K562 (cell line): ENCODE results near the gene ARHGAP9. TPM values are rescaled to one million over a fixed set of nuclear protein-coding genes. Genes with fewer than 3 reads are reported as not detected.

Source experiments
- CBX8 ChIP-seq: fragments of 200-600 bp; sonication (generic); IDR thresholded peaks from 2 replicates; pipeline ENCODE4 v1.6.1; 2012; ENCODE audit warnings: borderline replicate concordance, mixed run types, low read depth, mild to moderate bottlenecking, moderate library complexity, mixed read lengths, low read length, control low read depth, inconsistent platforms; ENCODE audit not compliant: poor library complexity, severe bottlenecking; ENCODE audit errors: extremely low read depth
- CREM ChIP-seq: IDR thresholded peaks from 2 replicates; pipeline ENCODE4 v1.6.1; 2014; ENCODE audit warnings: antibody characterized with exemption, low read depth
- E4F1 ChIP-seq: fragments of 250-450 bp; sonication (Bioruptor Pico); IDR thresholded peaks from 2 replicates; pipeline ENCODE4 v1.5.0; 2021; ENCODE audit warnings: mild to moderate bottlenecking, borderline replicate concordance
- EGR1 ChIP-seq: fragments of 450-650 bp; conservative IDR thresholded peaks from 2 replicates; pipeline ENCODE4 v1.6.1; 2017; ENCODE audit warnings: mild to moderate bottlenecking
- FOXJ2 ChIP-seq: fragments of 200-800 bp; sonication (Bioruptor generic); IDR thresholded peaks from 2 replicates; pipeline ENCODE4 v1.6.1; 2016; ENCODE audit warnings: missing genetic modification characterization, missing compliant biosample characterization
- HDGF ChIP-seq: fragments of 450-650 bp; IDR thresholded peaks from 2 replicates; pipeline ENCODE4 v1.6.1; 2016
- NR0B1 ChIP-seq: fragments of 450-650 bp; IDR thresholded peaks from one replicate; pipeline ENCODE4 v1.6.1; 2018; ENCODE audit warnings: mild to moderate bottlenecking, moderate library complexity; ENCODE audit not compliant: partially characterized antibody
- NR4A1 ChIP-seq, 2 experiments: fragments of 250-450 bp in 1 of 2; fragments of 450-650 bp in 1 of 2; sonication (Bioruptor Pico) in 1 of 2; IDR thresholded peaks; 2 replicates each; pipeline versions ENCODE4 v1.4.0 to v1.6.1; 2016 to 2020; ENCODE audit warnings: mild to moderate bottlenecking in 2 of 2, missing compliant biosample characterization in 1 of 2, missing genetic modification characterization in 1 of 2, moderate library complexity in 1 of 2
- RBM14 ChIP-seq: fragments of 200-400 bp; formaldehyde crosslinking; IDR thresholded peaks from 2 replicates; pipeline ENCODE4 v1.6.1; 2018; ENCODE audit warnings: low read depth, mild to moderate bottlenecking, low read length, moderate library complexity, borderline replicate concordance; ENCODE audit not compliant: insufficient read depth
- RBM34 ChIP-seq: fragments of 200-400 bp; formaldehyde crosslinking; IDR thresholded peaks from 2 replicates; pipeline ENCODE4 v1.6.1; 2018; ENCODE audit warnings: low read length, borderline replicate concordance; ENCODE audit not compliant: insufficient read depth
- SMAD2 ChIP-seq: fragments of 150-350 bp; IDR thresholded peaks from 2 replicates; pipeline ENCODE4 v1.6.1; 2014; ENCODE audit warnings: low read depth, mild to moderate bottlenecking, low read length
- SNAPC5 ChIP-seq: fragments of 250-450 bp; sonication (Bioruptor Pico); IDR thresholded peaks from 2 replicates; pipeline ENCODE4 v1.8.0; 2021; ENCODE audit warnings: moderate library complexity, mild to moderate bottlenecking, inconsistent platforms
- STAT5A ChIP-seq: IDR thresholded peaks from 2 replicates; pipeline ENCODE4 v1.6.1; 2012; ENCODE audit warnings: low read length, inconsistent platforms, borderline replicate concordance
- ZBED1 ChIP-seq: IDR thresholded peaks from 2 replicates; pipeline ENCODE4 v1.6.1; 2014
- ZNF143 ChIP-seq: sonication (generic); formaldehyde crosslinking; IDR thresholded peaks from 2 replicates; pipeline ENCODE4 v1.9.0; 2022; ENCODE audit warnings: mild to moderate bottlenecking, missing genetic modification reagents
- ZNF175 ChIP-seq: fragments of 200-800 bp; sonication (Bioruptor generic); IDR thresholded peaks from 2 replicates; pipeline ENCODE4 v1.6.1; 2016; ENCODE audit warnings: low read depth, mild to moderate bottlenecking, missing genetic modification characterization, missing compliant biosample characterization
- ZNF274 ChIP-seq: IDR thresholded peaks from 2 replicates; pipeline ENCODE4 v1.6.1; 2011; ENCODE audit warnings: low read depth, mild to moderate bottlenecking, low read length, moderate library complexity, borderline replicate concordance
- ZNF707 ChIP-seq: fragments of 250-450 bp; sonication (Bioruptor Pico); conservative IDR thresholded peaks from 2 replicates; pipeline ENCODE4 v1.8.0; 2022; ENCODE audit warnings: inconsistent platforms, mild to moderate bottlenecking, moderate library complexity
- ZNF780A ChIP-seq: fragments of 250-450 bp; sonication (Bioruptor Pico); IDR thresholded peaks from 2 replicates; pipeline ENCODE4 v1.5.0; 2021; ENCODE audit warnings: mild to moderate bottlenecking
- polyA plus RNA-seq, 8 experiments: library from polyadenylated mRNA; depleted of rRNA in 4 of 8; stranded (reverse) in 5 of 8; unstranded in 3 of 8; fragments of >200 nt; fragmentation: Nextera tagmentation in 2 of 8; fragmentation: Illumina TruSeq in 1 of 8; extraction: Ambion mirVana in 2 of 8; extraction: Trizol in 1 of 8; gene quantifications; 2 replicates each; pipeline versions ENCODE4 v1.2.1 to v1.2.3, GENCODE V29; 2011 to 2014; ENCODE audit warnings: inconsistent platforms in 1 of 8, missing spikeins in 1 of 8
- total RNA-seq, 7 experiments: library from RNA; depleted of rRNA in 6 of 7; stranded (reverse); fragments of >200 nt in 6 of 7; fragmentation: Illumina TruSeq in 2 of 7; extraction: Trizol in 2 of 7; gene quantifications; 2 replicates each; pipeline versions ENCODE4 v1.2.1 to v1.2.3, GENCODE V29; 2011 to 2021; ENCODE audit warnings: low replicate concordance in 1 of 7
- TF ChIP-seq, protein P1 (sequence below): fragments of 250-450 bp; sonication (Bioruptor Pico); IDR thresholded peaks from 2 replicates; pipeline ENCODE4 v1.5.1; 2021; ENCODE audit warnings: mild to moderate bottlenecking
- TF ChIP-seq, protein P2 (sequence below): fragments of 250-450 bp; sonication (Bioruptor Pico); IDR thresholded peaks from 2 replicates; pipeline ENCODE4 v1.8.0; 2022; ENCODE audit warnings: moderate library complexity, mild to moderate bottlenecking, inconsistent platforms

The ARHGAP9 gene
- total and polyA plus RNA-seq, 9 of the 15 experiments (the other 6 are each of a cell fraction or from before 2014, with no cell fraction given), result 1.5 to 10.2 (median 5.1) TPM

DNA sequence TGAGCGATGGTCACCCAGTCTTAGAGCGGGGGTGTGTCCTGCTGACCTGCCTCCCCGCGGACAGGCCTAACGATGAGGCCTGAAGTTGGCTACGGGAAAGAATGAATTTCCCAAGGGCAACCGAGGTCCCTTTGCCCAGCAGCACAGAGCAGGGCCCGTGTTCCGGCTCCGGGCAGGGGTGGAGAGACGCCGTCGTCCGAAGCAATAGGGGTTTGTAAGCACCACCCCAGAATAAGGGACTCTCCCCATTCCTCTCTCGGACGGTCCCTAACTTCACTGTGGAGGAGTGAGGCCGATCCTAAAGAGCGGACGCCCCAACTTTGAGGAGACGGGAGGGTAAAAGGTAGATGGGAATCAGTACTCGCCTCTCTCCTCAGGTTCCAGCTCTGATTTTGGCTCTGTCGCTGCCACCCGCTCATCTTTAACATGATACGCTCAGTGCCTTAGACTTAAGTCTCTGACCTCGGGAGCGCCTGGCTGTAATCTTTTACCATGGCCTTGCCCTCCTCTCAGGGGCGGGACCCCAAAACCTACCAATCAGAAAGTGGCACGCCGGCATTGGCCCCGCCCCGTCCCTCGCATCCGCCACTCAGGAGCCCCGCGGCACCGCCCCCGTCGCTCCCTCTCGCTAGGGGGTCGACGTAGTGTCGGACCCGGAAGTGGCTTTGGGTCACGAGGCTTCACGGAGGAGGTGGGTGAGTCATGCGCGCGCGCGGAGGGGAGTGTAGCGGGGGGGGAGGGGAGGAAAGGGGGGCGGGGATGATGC, 40.6 kb upstream of the ARHGAP9 start, which contains the start of gene DDIT3 (continued):
- TF ChIP-seq, protein P1, sequence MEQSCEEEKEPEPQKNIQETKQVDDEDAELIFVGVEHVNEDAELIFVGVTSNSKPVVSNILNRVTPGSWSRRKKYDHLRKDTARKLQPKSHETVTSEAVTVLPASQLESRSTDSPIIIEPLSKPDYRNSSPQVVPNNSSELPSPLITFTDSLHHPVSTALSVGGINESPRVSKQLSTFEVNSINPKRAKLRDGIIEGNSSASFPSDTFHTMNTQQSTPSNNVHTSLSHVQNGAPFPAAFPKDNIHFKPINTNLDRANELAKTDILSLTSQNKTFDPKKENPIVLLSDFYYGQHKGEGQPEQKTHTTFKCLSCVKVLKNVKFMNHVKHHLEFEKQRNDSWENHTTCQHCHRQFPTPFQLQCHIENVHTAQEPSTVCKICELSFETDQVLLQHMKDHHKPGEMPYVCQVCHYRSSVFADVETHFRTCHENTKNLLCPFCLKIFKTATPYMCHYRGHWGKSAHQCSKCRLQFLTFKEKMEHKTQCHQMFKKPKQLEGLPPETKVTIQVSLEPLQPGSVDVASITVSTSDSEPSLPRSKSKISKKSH (CRISPR knock-in tag), result no peak
- no peak for TF ChIP-seq HDGF
- TF ChIP-seq EGR1, result peak; percentile 89
- no peak for TF ChIP-seq ZNF707 (CRISPR knock-in tag)
- TF ChIP-seq NR0B1, result no peak
- no peak; the same call in 1 of the 2 replicates for TF ChIP-seq ZNF780A
- TF ChIP-seq RBM14, result no peak
- TF ChIP-seq NR4A1 (CRISPR knock-in tag; IDR thresholded peaks at IDR 0.05), result 0 out of 2 replicates have a peak, but pooled peaks have one; percentile 44
- TF ChIP-seq NR4A1 (tag; IDR thresholded peaks at IDR 0.05), result no peak; the same call in 1 of the 2 replicates
- TF ChIP-seq SNAPC5 (CRISPR knock-in tag), result no peak
- no peak for TF ChIP-seq STAT5A
- TF ChIP-seq ZNF175 (CRISPR knock-in tag), result no peak
- peak; percentile 88 for TF ChIP-seq CREM
- TF ChIP-seq, protein P2, sequence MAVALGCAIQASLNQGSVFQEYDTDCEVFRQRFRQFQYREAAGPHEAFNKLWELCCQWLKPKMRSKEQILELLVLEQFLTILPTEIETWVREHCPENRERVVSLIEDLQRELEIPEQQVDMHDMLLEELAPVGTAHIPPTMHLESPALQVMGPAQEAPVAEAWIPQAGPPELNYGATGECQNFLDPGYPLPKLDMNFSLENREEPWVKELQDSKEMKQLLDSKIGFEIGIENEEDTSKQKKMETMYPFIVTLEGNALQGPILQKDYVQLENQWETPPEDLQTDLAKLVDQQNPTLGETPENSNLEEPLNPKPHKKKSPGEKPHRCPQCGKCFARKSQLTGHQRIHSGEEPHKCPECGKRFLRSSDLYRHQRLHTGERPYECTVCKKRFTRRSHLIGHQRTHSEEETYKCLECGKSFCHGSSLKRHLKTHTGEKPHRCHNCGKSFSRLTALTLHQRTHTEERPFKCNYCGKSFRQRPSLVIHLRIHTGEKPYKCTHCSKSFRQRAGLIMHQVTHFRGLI (CRISPR knock-in tag), result no peak
- peak; percentile 31 for TF ChIP-seq ZBED1
- TF ChIP-seq ZNF274, result no peak
- TF ChIP-seq E4F1 (CRISPR knock-in tag), result no peak
- peak; percentile 33; the same call in 1 of the 2 replicates for TF ChIP-seq FOXJ2 (tag)
- no peak for TF ChIP-seq ZNF143 (CRISPR knock-in tag)
- TF ChIP-seq SMAD2, result no peak
- TF ChIP-seq RBM34, result no peak
- TF ChIP-seq CBX8, result no peak
